A549 (cell line): ENCODE results near the gene HAUS3. TPM values are rescaled to one million over a fixed set of nuclear protein-coding genes. Genes with fewer than 3 reads are reported as not detected.

Source experiments
- ATAC-seq, 2 experiments: fragments of 200-7000 bp in 1 of 2; fragments of >200 bp in 1 of 2; cut with Nextera tagmentation in 1 of 2; cut with Tn5 transposase in 1 of 2; 3 replicates each; pipeline versions ENCODE4 v1.8.0 to v1.9.1; 2018 to 2020; ENCODE audit warnings: mild to moderate bottlenecking in 1 of 2, moderate library complexity in 1 of 2
- CTCF ChIA-PET: fragments of 300-600 bp; sonication (Branson Sonifier 250); formaldehyde crosslinking; extraction: SDS; loops from one replicate; lab custom pipeline; 2021; ENCODE audit warnings: antibody characterized with exemption, inconsistent platforms; lab: Yijun Ruan, JAX
- POLR2A ChIA-PET: fragments of 350-600 bp; formaldehyde crosslinking; extraction: SDS; loops from one replicate; lab custom pipeline; 2021; ENCODE audit warnings: antibody characterized with exemption, inconsistent platforms; lab: Yijun Ruan, JAX
- DNase-seq, 2 experiments: peaks; one replicate each; pipeline versions ENCODE4 v3.0.0 to v3.0.0-alpha.2; 2011 to 2016; ENCODE audit warnings: low read depth in 1 of 2, low spot score in 1 of 2
- FAIRE-seq: peaks from 2 replicates; lab custom pipeline; 2011; peaks lifted over from hg19 to GRCh38; lab: Jason Lieb, UNC
- H3K27ac ChIP-seq, 2 experiments: fragments of >200 bp; sonication (Bioruptor Twin); formaldehyde crosslinking; 3 replicates each; pipeline ENCODE4 v1.5.1; 2016 to 2017
- H3K4me1 ChIP-seq: fragments of >200 bp; sonication (Bioruptor Twin); formaldehyde crosslinking; 3 replicates; pipeline ENCODE4 v1.6.1; 2016
- H3K4me2 ChIP-seq: fragments of >200 bp; sonication (Bioruptor Twin); formaldehyde crosslinking; 3 replicates; pipeline ENCODE4 v1.6.1; 2016
- H3K4me3 ChIP-seq: fragments of >200 bp; sonication (Bioruptor Twin); formaldehyde crosslinking; 3 replicates; pipeline ENCODE4 v1.5.1; 2016
- H3K9me3 ChIP-seq: fragments of >200 bp; sonication (Bioruptor Twin); formaldehyde crosslinking; 3 replicates; pipeline ENCODE4 v1.6.1; 2016
- BHLHE40 ChIP-seq: IDR thresholded peaks from 2 replicates; pipeline ENCODE4 v1.6.1; 2012; ENCODE audit warnings: low read depth, low read length, inconsistent platforms
- CEBPB ChIP-seq, 2 experiments: fragments of >200 bp in 1 of 2; sonication (Bioruptor Twin) in 1 of 2; formaldehyde crosslinking in 1 of 2; IDR thresholded peaks; 2 replicates each; pipeline ENCODE4 v1.6.1; 2012 to 2016
- CHD4 ChIP-seq: fragments of 200-600 bp; sonication (generic); IDR thresholded peaks from 2 replicates; pipeline ENCODE4 v1.6.1; 2016; ENCODE audit warnings: antibody characterized with exemption, mild to moderate bottlenecking, borderline replicate concordance
- EHMT2 ChIP-seq: fragments of 200-600 bp; sonication (generic); IDR thresholded peaks from 2 replicates; pipeline ENCODE4 v1.6.1; 2016; ENCODE audit warnings: antibody characterized with exemption, low read depth, mild to moderate bottlenecking, moderate library complexity
- HDAC2 ChIP-seq: fragments of 200-600 bp; sonication (generic); IDR thresholded peaks from 2 replicates; pipeline ENCODE4 v1.6.1; 2016
- KDM1A ChIP-seq: fragments of 200-600 bp; sonication (generic); IDR thresholded peaks from 2 replicates; pipeline ENCODE4 v1.6.1; 2016; ENCODE audit warnings: low read depth, mild to moderate bottlenecking
- MAFK ChIP-seq: fragments of 450-650 bp; IDR thresholded peaks from 2 replicates; pipeline ENCODE4 v1.6.1; 2014; ENCODE audit not compliant: partially characterized antibody
- NFE2L2 ChIP-seq: fragments of 150-350 bp; conservative IDR thresholded peaks from 2 replicates; pipeline ENCODE4 v1.6.1; 2014; ENCODE audit warnings: low read length
- RARB ChIP-seq: fragments of 250-450 bp; sonication (Bioruptor Pico); IDR thresholded peaks from 2 replicates; pipeline ENCODE4 v1.8.0; 2021; ENCODE audit warnings: mild to moderate bottlenecking, moderate library complexity
- ZFP36 ChIP-seq: fragments of 450-650 bp; IDR thresholded peaks from 2 replicates; pipeline ENCODE4 v1.6.1; 2014; ENCODE audit warnings: borderline replicate concordance; ENCODE audit not compliant: partially characterized antibody
- WGBS: methylation state at CpG from one replicate; pipeline ENCODE4 v1.1.6; 2017; ENCODE audit errors: missing lambda C conversion rate; 5-methylcytosine and 5-hydroxymethylcytosine counted together
- polyA plus RNA-seq, 4 experiments: library from polyadenylated mRNA; depleted of rRNA in 3 of 4; stranded (reverse); fragments of >200 nt; fragmentation: RNase III in 1 of 4; extraction: RNeasy Plus Mini Kit Qiagen cat#74134 plus additional on column Dnase treatment in 1 of 4; gene quantifications; 2 replicates in 3 of 4; 3 replicates in 1 of 4; pipeline ENCODE4 v1.2.3, GENCODE V29; 2011 to 2017
- TF ChIP-seq, protein P1 (sequence below): fragments of 250-450 bp; sonication (Bioruptor Pico); IDR thresholded peaks from 2 replicates; pipeline ENCODE4 v1.5.0; 2021; ENCODE audit warnings: mild to moderate bottlenecking, moderate library complexity, borderline replicate concordance
- TF ChIP-seq, protein P2 (sequence below): fragments of 250-450 bp; sonication (Bioruptor Pico); IDR thresholded peaks from 2 replicates; pipeline ENCODE4 v1.5.0; 2020; ENCODE audit warnings: low read depth, mild to moderate bottlenecking, moderate library complexity
- TF ChIP-seq, protein P3 (sequence below): fragments of >200 bp; sonication (Bioruptor Twin); formaldehyde crosslinking; IDR thresholded peaks from 3 replicates; pipeline ENCODE4 v1.6.1; 2016
- TF ChIP-seq, protein P4 (sequence below): IDR thresholded peaks from 2 replicates; pipeline ENCODE4 v1.6.1; 2012
- TF ChIP-seq, protein P5 (sequence below): fragments of 200-600 bp; sonication (generic); IDR thresholded peaks from 2 replicates; pipeline ENCODE4 v1.6.1; 2016; ENCODE audit warnings: antibody characterized with exemption, mild to moderate bottlenecking, moderate library complexity

Gene HAUS3
- polyA plus RNA-seq, 2 of the 4 experiments (the other 2 are of a cell fraction), result 7.7 to 10.6 TPM

DNA sequence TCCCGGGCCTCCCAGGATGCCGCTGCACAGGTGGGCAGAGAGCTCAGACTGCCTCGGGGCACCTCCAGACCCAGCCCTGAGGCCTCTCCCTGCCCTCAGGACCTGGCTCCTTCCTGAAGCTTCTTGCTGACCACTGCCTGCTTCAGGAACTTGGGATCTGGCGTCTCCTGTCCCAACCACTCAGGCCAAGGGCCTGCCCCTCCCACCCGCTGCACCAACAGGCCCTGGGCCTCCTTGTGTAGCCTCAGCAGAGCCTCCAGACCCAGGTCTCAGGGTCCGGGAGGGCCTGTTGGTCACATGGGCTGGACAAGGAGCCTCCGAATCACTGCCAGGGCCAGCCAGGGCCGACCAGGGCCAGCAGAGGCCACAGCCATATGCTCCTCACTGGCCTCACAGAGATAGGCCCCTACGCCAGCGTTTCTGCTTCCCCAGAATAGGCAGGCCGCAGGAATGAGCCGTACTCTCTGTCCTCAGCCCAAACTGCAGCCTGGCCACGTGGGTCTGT lies 17.2 kb upstream of the HAUS3 start (continued):
- no peak for TF ChIP-seq KDM1A

DNA sequence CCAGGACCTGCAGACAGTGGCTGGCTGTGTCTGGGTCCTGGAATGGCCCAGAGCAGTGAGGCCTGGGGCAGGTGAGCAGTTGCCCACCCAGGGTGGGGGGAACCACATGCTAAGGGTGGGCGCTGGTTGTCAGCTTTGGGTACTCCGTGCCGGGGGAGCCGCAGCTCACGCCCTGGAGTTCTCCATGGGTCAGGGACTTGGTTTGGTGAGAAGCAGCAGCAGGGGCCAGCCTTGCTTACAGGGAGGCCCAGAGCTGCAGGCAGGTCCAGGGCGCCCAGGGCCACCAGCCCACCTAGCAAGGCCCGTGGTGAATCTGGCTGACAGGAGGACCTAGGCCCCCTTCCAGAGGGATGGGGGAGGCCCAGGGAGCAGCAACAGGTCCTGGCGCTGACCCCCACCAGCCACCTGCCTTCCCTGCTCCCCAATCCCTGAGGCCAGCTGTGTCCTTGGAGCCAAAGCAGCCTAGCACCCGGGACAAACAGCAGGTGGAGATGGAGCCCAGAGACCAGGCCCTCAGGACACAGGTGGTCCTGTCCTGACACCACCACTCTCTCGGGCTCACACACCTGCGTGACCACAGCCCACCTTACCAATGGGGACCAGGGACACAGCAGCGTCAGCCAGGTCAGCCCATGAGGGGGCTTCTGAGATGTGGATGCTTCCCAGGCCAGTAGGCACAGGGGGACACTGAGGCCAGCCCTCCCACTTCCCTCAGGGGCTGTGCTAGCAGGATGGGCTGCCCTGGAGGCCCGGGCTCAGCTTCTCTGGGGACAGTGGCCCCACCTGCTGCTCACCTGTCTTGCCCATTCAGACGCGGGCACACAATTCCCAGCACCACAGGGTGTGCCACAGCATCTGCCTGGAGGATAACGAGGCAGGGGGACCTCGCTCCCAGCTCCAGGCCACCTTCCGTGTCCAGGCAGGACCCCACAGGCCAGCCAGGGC lies 16.4 kb upstream of the HAUS3 start:
- CTCF ChIA-PET, result no interaction called here
- ATAC-seq (no peak), FAIRE-seq (no peak), DNase-seq (no peak)
- WGBS, result 95% methylated on average over 3 of the region's 18 CpGs
- POLR2A ChIA-PET, result no interaction called here
- Histone ChIP-seq H3K4me3 (no peak overlapping the region), H3K9me3 (no peaks in the 10 kb centered on the region), H3K4me2 (no peak overlapping the region), H3K27ac (no peak overlapping the region), H3K4me1 (peaks cover 6% of the 10 kb centered on the region; the same call in 1 of the 3 replicates)
- TF ChIP-seq, protein P1, sequence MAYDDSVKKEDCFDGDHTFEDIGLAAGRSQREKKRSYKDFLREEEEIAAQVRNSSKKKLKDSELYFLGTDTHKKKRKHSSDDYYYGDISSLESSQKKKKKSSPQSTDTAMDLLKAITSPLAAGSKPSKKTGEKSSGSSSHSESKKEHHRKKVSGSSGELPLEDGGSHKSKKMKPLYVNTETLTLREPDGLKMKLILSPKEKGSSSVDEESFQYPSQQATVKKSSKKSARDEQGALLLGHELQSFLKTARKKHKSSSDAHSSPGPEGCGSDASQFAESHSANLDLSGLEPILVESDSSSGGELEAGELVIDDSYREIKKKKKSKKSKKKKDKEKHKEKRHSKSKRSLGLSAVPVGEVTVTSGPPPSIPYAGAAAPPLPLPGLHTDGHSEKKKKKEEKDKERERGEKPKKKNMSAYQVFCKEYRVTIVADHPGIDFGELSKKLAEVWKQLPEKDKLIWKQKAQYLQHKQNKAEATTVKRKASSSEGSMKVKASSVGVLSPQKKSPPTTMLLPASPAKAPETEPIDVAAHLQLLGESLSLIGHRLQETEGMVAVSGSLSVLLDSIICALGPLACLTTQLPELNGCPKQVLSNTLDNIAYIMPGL (CRISPR knock-in tag), result no peak
- TF ChIP-seq, protein P2, sequence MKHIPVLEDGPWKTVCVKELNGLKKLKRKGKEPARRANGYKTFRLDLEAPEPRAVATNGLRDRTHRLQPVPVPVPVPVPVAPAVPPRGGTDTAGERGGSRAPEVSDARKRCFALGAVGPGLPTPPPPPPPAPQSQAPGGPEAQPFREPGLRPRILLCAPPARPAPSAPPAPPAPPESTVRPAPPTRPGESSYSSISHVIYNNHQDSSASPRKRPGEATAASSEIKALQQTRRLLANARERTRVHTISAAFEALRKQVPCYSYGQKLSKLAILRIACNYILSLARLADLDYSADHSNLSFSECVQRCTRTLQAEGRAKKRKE (CRISPR knock-in tag), result no peak

DNA sequence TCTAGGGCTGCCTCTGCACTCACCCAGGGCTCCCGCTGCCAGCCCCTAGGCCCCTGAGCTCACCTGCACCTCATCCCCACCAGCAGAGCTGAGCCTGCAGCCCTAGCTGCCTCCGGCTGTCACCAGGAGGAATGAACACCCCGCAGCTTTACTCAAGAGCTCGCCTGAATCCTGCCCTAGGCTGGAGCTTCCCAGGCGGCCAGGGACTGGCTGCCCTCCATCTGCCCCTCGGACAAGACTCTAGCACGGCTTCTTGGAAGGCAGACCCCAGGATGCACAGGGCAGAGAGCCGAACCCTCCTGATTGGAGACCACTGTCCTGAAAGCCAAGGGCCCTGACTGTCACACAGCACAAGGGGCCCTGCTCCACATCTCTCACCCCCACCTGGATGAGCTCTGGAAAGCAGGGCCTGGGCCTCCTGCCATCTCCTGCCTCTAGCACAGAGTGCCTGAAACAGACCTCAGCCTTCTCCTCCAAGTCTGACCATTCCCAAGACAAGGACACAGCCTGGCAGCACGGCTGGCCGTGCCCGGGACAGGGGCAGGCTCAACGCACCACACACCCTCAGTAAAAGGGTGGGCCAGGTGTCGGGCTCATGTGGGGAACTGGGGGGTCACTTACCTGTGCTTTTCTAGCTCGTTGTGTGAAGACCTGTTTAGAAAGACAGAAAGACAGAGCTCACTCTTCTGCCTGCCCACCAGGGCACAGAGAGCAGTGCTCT lies 15.6 kb upstream of the HAUS3 start:
- ChIA-PET POLR2A (no interaction called here), CTCF (interaction anchor here (1.1 kb wide), 1 partner anchor 130 kb away, joined by 3 read pairs; no protein-coding TSS in a partner anchor)
- no peak for ATAC-seq
- Histone ChIP-seq H3K27ac (no peak overlapping the region; a peak in 1 of 6 replicates), H3K4me3 (no peak overlapping the region), H3K4me2 (no peak overlapping the region), H3K9me3 (no peaks in the 10 kb centered on the region), H3K4me1 (peaks cover 6% of the 10 kb centered on the region; the same call in 1 of the 3 replicates)
- no peak for FAIRE-seq
- WGBS, result 76% methylated on average over 6 of the region's 14 CpGs
- TF ChIP-seq RARB (no peak), NFE2L2 (no peak), ZFP36 (no peak), BHLHE40 (no peak)
- TF ChIP-seq, protein P3, sequence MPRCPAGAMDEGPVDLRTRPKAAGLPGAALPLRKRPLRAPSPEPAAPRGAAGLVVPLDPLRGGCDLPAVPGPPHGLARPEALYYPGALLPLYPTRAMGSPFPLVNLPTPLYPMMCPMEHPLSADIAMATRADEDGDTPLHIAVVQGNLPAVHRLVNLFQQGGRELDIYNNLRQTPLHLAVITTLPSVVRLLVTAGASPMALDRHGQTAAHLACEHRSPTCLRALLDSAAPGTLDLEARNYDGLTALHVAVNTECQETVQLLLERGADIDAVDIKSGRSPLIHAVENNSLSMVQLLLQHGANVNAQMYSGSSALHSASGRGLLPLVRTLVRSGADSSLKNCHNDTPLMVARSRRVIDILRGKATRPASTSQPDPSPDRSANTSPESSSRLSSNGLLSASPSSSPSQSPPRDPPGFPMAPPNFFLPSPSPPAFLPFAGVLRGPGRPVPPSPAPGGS, result no peak
- no peak for DNase-seq

DNA sequence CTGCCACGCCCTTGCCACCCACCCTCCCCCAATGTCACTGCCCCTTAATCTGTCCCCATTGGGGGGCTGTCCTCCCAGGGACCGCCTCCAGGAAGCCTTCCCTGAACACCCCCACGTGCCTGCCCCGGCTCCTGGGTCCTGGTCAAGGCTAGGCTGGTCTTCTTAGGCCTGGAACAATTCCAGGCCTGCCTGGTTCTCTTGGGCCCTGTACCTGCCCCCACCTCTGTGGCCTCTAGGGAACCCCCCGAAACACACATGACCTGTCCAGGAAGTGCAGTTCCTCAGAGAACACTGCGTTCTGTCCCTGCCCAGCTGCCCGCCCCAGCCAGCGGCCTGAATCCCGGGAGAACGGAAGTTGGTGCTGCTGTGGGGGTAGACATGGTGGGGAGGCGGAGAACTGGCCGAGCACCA lies 14.9 kb upstream of the HAUS3 start:
- no peak overlapping the region; a peak in 1 of 6 replicates for H3K27ac ChIP-seq
- no peak for ATAC-seq
- no peak overlapping the region for H3K4me3 ChIP-seq
- ChIA-PET CTCF (interaction anchor here (1.1 kb wide), 3 partner anchors 33 to 130 kb away, joined by 3 read pairs; no protein-coding TSS in a partner anchor), POLR2A (no interaction called here)
- WGBS, result 100% methylated on average over 3 of the region's 12 CpGs
- DNase-seq, result no peak
- H3K4me2 ChIP-seq, result no peak overlapping the region
- no peaks in the 10 kb centered on the region for H3K9me3 ChIP-seq
- peaks cover 6% of the 10 kb centered on the region; the same call in 1 of the 3 replicates for H3K4me1 ChIP-seq
- FAIRE-seq, result no peak
- TF ChIP-seq, protein P4, sequence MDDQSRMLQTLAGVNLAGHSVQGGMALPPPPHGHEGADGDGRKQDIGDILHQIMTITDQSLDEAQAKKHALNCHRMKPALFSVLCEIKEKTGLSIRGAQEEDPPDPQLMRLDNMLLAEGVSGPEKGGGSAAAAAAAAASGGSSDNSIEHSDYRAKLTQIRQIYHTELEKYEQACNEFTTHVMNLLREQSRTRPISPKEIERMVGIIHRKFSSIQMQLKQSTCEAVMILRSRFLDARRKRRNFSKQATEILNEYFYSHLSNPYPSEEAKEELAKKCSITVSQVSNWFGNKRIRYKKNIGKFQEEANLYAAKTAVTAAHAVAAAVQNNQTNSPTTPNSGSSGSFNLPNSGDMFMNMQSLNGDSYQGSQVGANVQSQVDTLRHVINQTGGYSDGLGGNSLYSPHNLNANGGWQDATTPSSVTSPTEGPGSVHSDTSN, result no peak
- no peak for TF ChIP-seq ZFP36
- TF ChIP-seq CEBPB (IDR thresholded peaks at IDR 0.05), result no peak
- no peak for TF ChIP-seq EHMT2
- TF ChIP-seq CHD4, result no peak
- TF ChIP-seq, protein P1 (CRISPR knock-in tag), result no peak
- TF ChIP-seq, protein P5, sequence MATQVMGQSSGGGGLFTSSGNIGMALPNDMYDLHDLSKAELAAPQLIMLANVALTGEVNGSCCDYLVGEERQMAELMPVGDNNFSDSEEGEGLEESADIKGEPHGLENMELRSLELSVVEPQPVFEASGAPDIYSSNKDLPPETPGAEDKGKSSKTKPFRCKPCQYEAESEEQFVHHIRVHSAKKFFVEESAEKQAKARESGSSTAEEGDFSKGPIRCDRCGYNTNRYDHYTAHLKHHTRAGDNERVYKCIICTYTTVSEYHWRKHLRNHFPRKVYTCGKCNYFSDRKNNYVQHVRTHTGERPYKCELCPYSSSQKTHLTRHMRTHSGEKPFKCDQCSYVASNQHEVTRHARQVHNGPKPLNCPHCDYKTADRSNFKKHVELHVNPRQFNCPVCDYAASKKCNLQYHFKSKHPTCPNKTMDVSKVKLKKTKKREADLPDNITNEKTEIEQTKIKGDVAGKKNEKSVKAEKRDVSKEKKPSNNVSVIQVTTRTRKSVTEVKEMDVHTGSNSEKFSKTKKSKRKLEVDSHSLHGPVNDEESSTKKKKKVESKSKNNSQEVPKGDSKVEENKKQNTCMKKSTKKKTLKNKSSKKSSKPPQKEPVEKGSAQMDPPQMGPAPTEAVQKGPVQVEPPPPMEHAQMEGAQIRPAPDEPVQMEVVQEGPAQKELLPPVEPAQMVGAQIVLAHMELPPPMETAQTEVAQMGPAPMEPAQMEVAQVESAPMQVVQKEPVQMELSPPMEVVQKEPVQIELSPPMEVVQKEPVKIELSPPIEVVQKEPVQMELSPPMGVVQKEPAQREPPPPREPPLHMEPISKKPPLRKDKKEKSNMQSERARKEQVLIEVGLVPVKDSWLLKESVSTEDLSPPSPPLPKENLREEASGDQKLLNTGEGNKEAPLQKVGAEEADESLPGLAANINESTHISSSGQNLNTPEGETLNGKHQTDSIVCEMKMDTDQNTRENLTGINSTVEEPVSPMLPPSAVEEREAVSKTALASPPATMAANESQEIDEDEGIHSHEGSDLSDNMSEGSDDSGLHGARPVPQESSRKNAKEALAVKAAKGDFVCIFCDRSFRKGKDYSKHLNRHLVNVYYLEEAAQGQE, result no peak
- TF ChIP-seq RARB, result no peak
- no peak for TF ChIP-seq KDM1A
- no peak for TF ChIP-seq MAFK
- no peak for TF ChIP-seq HDAC2
